H1 (cell line): ENCODE results near the gene KANSL2. TPM values are rescaled to one million over a fixed set of nuclear protein-coding genes. Genes with fewer than 3 reads are reported as not detected.

Source experiments
- CTCF ChIA-PET: fragments of 300-600 bp; sonication (Branson Sonifier 250); formaldehyde crosslinking; loops from one replicate; lab custom pipeline; 2021; ENCODE audit not compliant: partially characterized antibody; lab: Charles Lee
- POLR2A ChIA-PET: fragments of 300-600 bp; sonication (Branson Sonifier 250); formaldehyde crosslinking; loops from one replicate; lab custom pipeline; 2021; ENCODE audit warnings: inconsistent platforms; ENCODE audit not compliant: partially characterized antibody; lab: Charles Lee
- DNase-seq, 2 experiments: peaks; one replicate each; pipeline versions ENCODE4 v3.0.0 to v3.0.0-alpha.2; 2010 to 2022; ENCODE audit warnings: low spot score in 2 of 2, low read depth in 1 of 2, mixed read lengths in 1 of 2
- FAIRE-seq: peaks from 2 replicates; lab custom pipeline; 2011; peaks lifted over from hg19 to GRCh38; lab: Jason Lieb, UNC
- H2AFZ ChIP-seq: 2 replicates; pipeline ENCODE4 v1.8.1; 2012; ENCODE audit warnings: low read length, inconsistent platforms
- H2AK5ac ChIP-seq: 2 replicates; pipeline ENCODE4 v1.6.1; 2013; ENCODE audit warnings: low read depth, low read length
- H2BK120ac ChIP-seq: replicated peaks from 2 replicates; pipeline ENCODE3; 2013; ENCODE audit warnings: low read depth, low read length, inconsistent platforms
- H2BK12ac ChIP-seq: 2 replicates; pipeline ENCODE4 v1.6.1; 2013; ENCODE audit warnings: low read depth, low read length
- H2BK15ac ChIP-seq: 2 replicates; pipeline ENCODE4 v1.6.1; 2013; ENCODE audit warnings: low read length
- H2BK20ac ChIP-seq: 2 replicates; pipeline ENCODE4 v1.6.1; 2013; ENCODE audit warnings: low read length
- H2BK5ac ChIP-seq: 2 replicates; pipeline ENCODE4 v1.6.1; 2013; ENCODE audit warnings: low read depth, low read length
- H3K14ac ChIP-seq: 2 replicates; pipeline ENCODE4 v1.6.1; 2013; ENCODE audit warnings: inconsistent platforms; ENCODE audit not compliant: insufficient read length
- H3K18ac ChIP-seq: 2 replicates; pipeline ENCODE4 v1.6.1; 2013; ENCODE audit warnings: low read length; ENCODE audit errors: extremely low read depth
- H3K23ac ChIP-seq: 2 replicates; pipeline ENCODE4 v1.6.1; 2013; ENCODE audit warnings: inconsistent platforms; ENCODE audit not compliant: insufficient read length
- H3K23me2 ChIP-seq: 2 replicates; pipeline ENCODE4 v1.6.1; 2013; ENCODE audit warnings: low read depth, low read length
- H3K27ac ChIP-seq: 2 replicates; pipeline ENCODE4 v1.6.1; 2011; ENCODE audit warnings: low read depth, low read length, inconsistent platforms
- H3K27me3 ChIP-seq, 4 experiments: replicated peaks in 1 of 4; 1 replicate in 1 of 4; 2 replicates in 3 of 4; pipeline versions ENCODE4 v1.6.1 to v1.8.1; 2011 to 2013; ENCODE audit warnings: low read length in 3 of 4, mild to moderate bottlenecking in 3 of 4, inconsistent platforms in 2 of 4, mixed read lengths in 2 of 4, moderate library complexity in 1 of 4; ENCODE audit not compliant: control insufficient read depth in 3 of 4, insufficient read depth in 3 of 4; ENCODE audit errors: extremely low read depth in 1 of 4
- H3K36me3 ChIP-seq, 4 experiments: 2 replicates each; pipeline versions ENCODE4 v1.6.1 to v1.8.1; 2011 to 2013; ENCODE audit warnings: mild to moderate bottlenecking in 4 of 4, low read length in 3 of 4, moderate library complexity in 2 of 4, control low read depth in 1 of 4, inconsistent platforms in 1 of 4; ENCODE audit not compliant: insufficient read depth in 4 of 4, control insufficient read depth in 2 of 4
- H3K4ac ChIP-seq: replicated peaks from 2 replicates; pipeline ENCODE3; 2013; ENCODE audit warnings: low read length, low read depth, mixed read lengths, inconsistent platforms; ENCODE audit not compliant: insufficient read length
- H3K4me1 ChIP-seq, 4 experiments: replicated peaks in 1 of 4; 1 replicate in 1 of 4; 2 replicates in 3 of 4; pipeline versions ENCODE4 v1.6.1 to v1.8.1; 2011 to 2013; ENCODE audit warnings: low read length in 3 of 4, inconsistent platforms in 2 of 4, mixed read lengths in 1 of 4; ENCODE audit not compliant: insufficient read depth in 4 of 4, control insufficient read depth in 3 of 4
- H3K4me2 ChIP-seq, 2 experiments: 2 replicates each; pipeline versions ENCODE4 v1.6.1 to v1.8.1; 2011 to 2013; ENCODE audit warnings: low read depth in 2 of 2, low read length in 2 of 2, control low read depth in 1 of 2, inconsistent platforms in 1 of 2, mild to moderate bottlenecking in 1 of 2; ENCODE audit not compliant: insufficient read depth in 1 of 2
- H3K4me3 ChIP-seq, 4 experiments: fragments of 200-600, 300-600 bp in 1 of 4; sonication (generic), shearing (Covaris generic), sonication (Bioruptor Twin) in 1 of 4; 2 replicates each; pipeline versions ENCODE4 v1.5.1 to v1.8.1; 2011 to 2016; ENCODE audit warnings: low read length in 4 of 4, low read depth in 3 of 4, control low read depth in 2 of 4, inconsistent platforms in 2 of 4, mild to moderate bottlenecking in 2 of 4, mixed read lengths in 1 of 4, moderate library complexity in 1 of 4; ENCODE audit not compliant: insufficient read depth in 2 of 4; ENCODE audit errors: extremely low read depth in 1 of 4
- H3K56ac ChIP-seq: replicated peaks from 2 replicates; pipeline ENCODE3; 2013; ENCODE audit warnings: low read depth, mild to moderate bottlenecking, mixed read lengths, low read length, inconsistent platforms; ENCODE audit not compliant: insufficient read length
- H3K79me1 ChIP-seq: 2 replicates; pipeline ENCODE4 v1.6.1; 2013; ENCODE audit warnings: low read depth, low read length, control low read depth
- H3K79me2 ChIP-seq, 2 experiments: 2 replicates each; pipeline versions ENCODE4 v1.6.1 to v1.8.1; 2012 to 2013; ENCODE audit warnings: low read length in 2 of 2, mild to moderate bottlenecking in 2 of 2, inconsistent platforms in 1 of 2; ENCODE audit not compliant: insufficient read depth in 2 of 2, control insufficient read depth in 1 of 2
- H3K9ac ChIP-seq, 4 experiments: replicated peaks in 1 of 4; 1 replicate in 1 of 4; 2 replicates in 3 of 4; pipeline versions ENCODE4 v1.6.1 to v1.8.1; 2011 to 2013; ENCODE audit warnings: low read depth in 3 of 4, low read length in 3 of 4, control low read depth in 2 of 4, mild to moderate bottlenecking in 2 of 4, moderate library complexity in 2 of 4, inconsistent platforms in 1 of 4; ENCODE audit errors: extremely low read depth in 1 of 4
- H3K9me3 ChIP-seq, 2 experiments: 2 replicates each; pipeline versions ENCODE4 v1.6.1 to v1.8.1; 2012 to 2013; ENCODE audit warnings: mild to moderate bottlenecking in 2 of 2, moderate library complexity in 2 of 2, control low read depth in 1 of 2, inconsistent platforms in 1 of 2, low read depth in 1 of 2, low read length in 1 of 2, mixed read lengths in 1 of 2; ENCODE audit not compliant: insufficient read depth in 2 of 2
- H4K20me1 ChIP-seq, 2 experiments: replicated peaks in 1 of 2; 2 replicates each; pipeline versions ENCODE3 to v1.8.1; 2011 to 2013; ENCODE audit warnings: inconsistent platforms in 2 of 2, low read length in 2 of 2, mild to moderate bottlenecking in 1 of 2; ENCODE audit not compliant: insufficient read depth in 2 of 2, control insufficient read depth in 1 of 2
- H4K5ac ChIP-seq: 2 replicates; pipeline ENCODE4 v1.6.1; 2013; ENCODE audit warnings: low read length, low read depth, mixed read lengths, inconsistent platforms; ENCODE audit not compliant: insufficient read length
- H4K8ac ChIP-seq: 2 replicates; pipeline ENCODE4 v1.8.0; 2013; ENCODE audit warnings: mild to moderate bottlenecking, moderate library complexity, low read length, inconsistent platforms; ENCODE audit not compliant: insufficient read depth; ENCODE audit errors: extremely low read depth
- H4K91ac ChIP-seq: replicated peaks from 2 replicates; pipeline ENCODE3; 2013; ENCODE audit warnings: low read length, mixed read lengths, inconsistent platforms; ENCODE audit not compliant: insufficient read length
- ATF2 ChIP-seq: IDR thresholded peaks from 2 replicates; pipeline ENCODE4 v1.6.1; 2012; ENCODE audit warnings: low read length, inconsistent platforms
- BCL11A ChIP-seq, 2 experiments: IDR thresholded peaks; one replicate each; pipeline ENCODE4 v1.6.1; 2011; ENCODE audit warnings: low read depth in 2 of 2, low read length in 2 of 2, mild to moderate bottlenecking in 2 of 2
- HDAC6 ChIP-seq: IDR thresholded peaks from one replicate; pipeline ENCODE4 v1.7.1; 2012; ENCODE audit warnings: low read depth, mild to moderate bottlenecking, inconsistent platforms, low read length, moderate library complexity
- JUN ChIP-seq: IDR thresholded peaks from 2 replicates; pipeline ENCODE4 v1.6.1; 2011; ENCODE audit warnings: low read depth, mild to moderate bottlenecking, improper control_type of control experiment, low read length
- KDM5A ChIP-seq: fragments of 200-600 bp; IDR thresholded peaks from 2 replicates; pipeline ENCODE4 v1.7.1; 2012; ENCODE audit warnings: mild to moderate bottlenecking, low read length, inconsistent platforms, mixed read lengths
- RAD21 ChIP-seq, 2 experiments: IDR thresholded peaks in 1 of 2; conservative IDR thresholded peaks in 1 of 2; 2 replicates each; pipeline ENCODE4 v1.6.1; 2011; ENCODE audit warnings: low read depth in 2 of 2, low read length in 2 of 2, improper control_type of control experiment in 1 of 2, inconsistent platforms in 1 of 2, mild to moderate bottlenecking in 1 of 2, moderate library complexity in 1 of 2
- RNF2 ChIP-seq: fragments of 200-900, 300-1000 bp; sonication (generic); IDR thresholded peaks from 2 replicates; pipeline ENCODE4 v1.7.1; 2016; ENCODE audit warnings: borderline replicate concordance, low read depth, mild to moderate bottlenecking, antibody characterized with exemption, low read length; ENCODE audit not compliant: poor library complexity, severe bottlenecking; ENCODE audit errors: missing control alignments
- SUZ12 ChIP-seq: fragments of 200-600 bp; sonication (generic); IDR thresholded peaks from 2 replicates; pipeline ENCODE4 v1.6.1; 2012; ENCODE audit warnings: mild to moderate bottlenecking, inconsistent platforms, low read length, moderate library complexity, mixed read lengths
- TBP ChIP-seq: IDR thresholded peaks from 2 replicates; pipeline ENCODE4 v1.6.1; 2011; ENCODE audit warnings: low read depth, low read length, improper control_type of control experiment
- USF2 ChIP-seq: IDR thresholded peaks from 2 replicates; pipeline ENCODE4 v1.6.1; 2011; ENCODE audit warnings: low read length, improper control_type of control experiment
- WGBS, 2 experiments: shearing (Covaris generic) in 1 of 2; methylation state at CpG; one replicate each; pipeline versions ENCODE4 v1.1.6 to v1.1.7; 2013 to 2015; ENCODE audit warnings: low lambda C conversion rate in 2 of 2, mixed read lengths in 2 of 2, inconsistent platforms in 1 of 2, low coverage in 1 of 2, missing lambda C conversion rate in 1 of 2; ENCODE audit not compliant: insufficient replicate concordance in 2 of 2, insufficient coverage in 1 of 2, insufficient read length in 1 of 2; ENCODE audit errors: extremely low coverage in 1 of 2, missing lambda C conversion rate in 1 of 2; 5-methylcytosine and 5-hydroxymethylcytosine counted together
- polyA plus RNA-seq, 7 experiments: library from polyadenylated mRNA; depleted of rRNA in 3 of 7; stranded (reverse) in 5 of 7; unstranded in 2 of 7; fragments of >200 nt in 5 of 7; fragments of 200-250 nt in 2 of 7; gene quantifications; 1 replicate in 5 of 7; 2 replicates in 1 of 7; 4 replicates in 1 of 7; pipeline versions ENCODE4 v1.2.1 to v1.2.3, GENCODE V29; 2011 to 2013; ENCODE audit warnings: missing spikeins in 2 of 7, mixed read lengths in 2 of 7
- total RNA-seq: library from RNA; stranded (reverse); fragmentation: NEBNext Ultra II Directional; extraction: Animal tissue kit (Norgen Biotek cat#: 25700); gene quantifications from 2 replicates; pipeline ENCODE4 v1.2.1, GENCODE V29; 2021

KANSL2 gene
- total and polyA plus RNA-seq, 2 of the 8 experiments (the other 6 are each of a cell fraction or from before 2014, with no cell fraction given), result 48.4 to 50.7 TPM

GRCh38 chr12:48693572-48693971, 11.5 kb upstream of the KANSL2 start:
- peaks cover 3 to 9% of the 10 kb centered on the region in 2 experiments for H4K20me1 ChIP-seq
- H3K56ac ChIP-seq, result no peak overlapping the region
- ChIA-PET POLR2A (interaction anchor here (0.9 to 2.2 kb wide), 8 partner anchors 8 to 23 kb away, joined by 3 to 8 read pairs (median 4); partner anchors contain the start of gene KANSL2), CTCF (interaction anchor here (0.8 to 1.2 kb wide), 2 partner anchors 21 to 102 kb away, joined by 3 read pairs; no protein-coding TSS in a partner anchor)
- peaks cover 0 to 22% of the 10 kb centered on the region in 2 experiments; a peak in 2 of 4 replicates for H3K79me2 ChIP-seq
- no peak overlapping the region for H2BK12ac ChIP-seq
- DNase-seq, result no peak
- H3K18ac ChIP-seq, result no peak overlapping the region
- no peaks in the 10 kb centered on the region for H3K9me3 ChIP-seq
- 86% methylated on average over 6 of the region's 6 CpGs; no CpG with 5 or more reads in 1 of the 2 experiments for WGBS, 2 experiments
- H3K4me1 ChIP-seq, result no peaks in the 10 kb centered on the region
- no peak overlapping the region for H3K4me3 ChIP-seq
- H4K91ac ChIP-seq, result no peak overlapping the region
- no peak overlapping the region for H3K14ac ChIP-seq
- H4K5ac ChIP-seq, result no peak overlapping the region
- H3K79me1 ChIP-seq, result peaks cover 7% of the 10 kb centered on the region
- no peak overlapping the region for H4K8ac ChIP-seq
- no peak overlapping the region for H3K4ac ChIP-seq
- no peak overlapping the region for H2AK5ac ChIP-seq
- no peak overlapping the region for H2BK5ac ChIP-seq
- no peak overlapping the region for H3K9ac ChIP-seq
- no peak overlapping the region for H3K4me2 ChIP-seq
- no peaks in the 10 kb centered on the region for H3K23me2 ChIP-seq
- no peak overlapping the region for H2BK20ac ChIP-seq
- H3K36me3 ChIP-seq, result peaks cover 30 to 77% (median 51%) of the 10 kb centered on the region in 4 experiments
- no peaks in the 10 kb centered on the region for H3K27me3 ChIP-seq
- FAIRE-seq, result no peak
- no peak overlapping the region for H3K23ac ChIP-seq
- no peak overlapping the region for H2BK15ac ChIP-seq
- H3K27ac ChIP-seq, result no peak overlapping the region
- no peak overlapping the region for H2BK120ac ChIP-seq
- no peak overlapping the region for H2AFZ ChIP-seq
- no peak for TF ChIP-seq HDAC6
- no peak for TF ChIP-seq SUZ12
- TF ChIP-seq ATF2, result no peak
- no peak for TF ChIP-seq JUN
- TF ChIP-seq RNF2, result no peak
- no peak for TF ChIP-seq TBP
- TF ChIP-seq BCL11A (IDR thresholded peaks at IDR 0.05; ENCODE audit: low read depth in 2 of 2, low read length in 2 of 2), result no peak
- no peak for TF ChIP-seq RAD21 (IDR thresholded peaks at IDR 0.05 in 1 of 2, conservative IDR thresholded peaks at IDR 0.05 in 1 of 2; ENCODE audit: low read depth in 2 of 2, low read length in 2 of 2)
- TF ChIP-seq KDM5A, result no peak
- TF ChIP-seq USF2, result no peak
